Anterior cingulate cortex (tissue), 58 donors: ENCODE data around the gene PDE7B.
A peak's percentile ranks its signal among the peaks of the same experiment; 100 is the strongest.

Experiments used
- DNase-seq, 58 donors: peaks; one replicate each; lab custom pipeline; 2025; lab: John Stamatoyannopoulos, UW

PDE7B gene

DNA sequence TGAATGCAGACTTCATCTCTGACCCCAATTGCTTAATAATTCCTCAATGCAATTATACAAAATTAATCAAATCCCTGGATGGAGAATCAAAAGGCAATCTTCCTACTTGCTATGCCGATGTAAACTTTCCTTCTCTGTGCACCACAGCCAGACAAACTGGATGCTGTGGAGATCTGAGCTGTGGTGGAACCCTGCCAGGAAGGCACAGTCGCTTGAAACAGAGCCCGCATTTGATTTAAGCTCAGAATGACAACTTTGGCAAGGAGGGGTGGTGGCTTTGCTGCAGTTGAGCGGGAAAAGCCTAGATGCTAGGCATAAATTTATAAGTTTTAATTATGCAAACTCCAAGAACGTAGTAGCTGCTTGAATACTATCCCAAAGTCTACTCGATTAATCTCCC, 207.8 kb downstream of the PDE7B start:
- DNase-seq: peak in 35 of 58 donors; percentile 2 to 52 (median 21)

DNA sequence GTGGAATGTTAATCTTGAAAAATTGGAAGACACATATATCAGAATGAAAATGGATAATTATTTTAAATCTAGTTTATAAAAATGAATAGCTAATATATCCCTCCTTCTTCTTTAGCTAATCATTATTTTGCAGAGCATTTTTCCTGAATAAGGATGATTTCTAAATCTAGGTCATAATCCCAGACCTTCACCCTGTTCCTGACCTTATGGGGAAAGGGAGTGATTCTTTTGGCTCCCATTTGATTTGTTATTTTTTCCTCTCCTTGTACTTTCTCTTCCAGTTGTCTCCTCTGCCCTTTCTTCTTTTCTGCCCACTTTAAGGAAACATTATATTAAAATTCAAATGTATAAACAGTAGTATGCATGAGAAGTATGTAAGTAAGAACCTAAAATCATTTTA, 208.6 kb downstream of the PDE7B start:
- DNase-seq: no peak

DNA sequence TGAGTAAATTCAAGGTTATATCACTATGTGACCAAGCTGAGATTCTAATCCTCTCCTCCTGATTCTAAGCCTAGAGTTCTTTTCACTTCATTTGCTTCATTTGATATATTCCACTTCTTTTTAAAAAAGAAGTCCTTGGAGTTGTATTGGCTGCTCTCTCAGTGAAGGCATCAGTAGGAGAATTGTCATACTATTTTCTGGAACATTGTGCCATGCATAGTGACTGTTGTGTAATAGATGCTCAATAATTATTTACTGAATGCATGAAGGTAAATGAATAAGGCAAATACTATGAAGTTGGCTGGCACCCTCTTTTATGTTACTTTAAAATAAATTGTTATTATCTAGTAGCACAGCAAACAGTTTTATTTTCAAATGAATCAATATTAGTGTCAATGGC, 209.3 kb downstream of the PDE7B start:
- no peak for DNase-seq

DNA sequence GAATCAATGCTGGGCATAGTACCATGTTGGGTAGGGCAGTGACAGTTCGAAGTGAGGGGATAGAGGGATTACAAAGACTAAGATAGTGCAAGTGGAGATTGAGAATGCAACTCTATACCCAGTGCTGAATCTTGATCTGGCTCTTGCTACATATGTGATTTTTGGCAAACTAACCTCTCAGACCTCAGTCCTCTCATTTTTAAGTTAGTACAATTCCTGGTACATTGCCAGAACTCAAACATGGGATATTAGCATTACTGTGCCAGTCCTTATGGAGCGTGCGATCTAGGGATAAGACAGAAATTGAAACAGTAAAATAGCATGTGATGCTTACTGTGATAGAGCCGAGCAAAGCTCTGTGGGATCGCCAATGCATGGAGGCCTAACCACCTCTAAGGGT, 210.2 kb downstream of the PDE7B start:
- DNase-seq: no peak

DNA sequence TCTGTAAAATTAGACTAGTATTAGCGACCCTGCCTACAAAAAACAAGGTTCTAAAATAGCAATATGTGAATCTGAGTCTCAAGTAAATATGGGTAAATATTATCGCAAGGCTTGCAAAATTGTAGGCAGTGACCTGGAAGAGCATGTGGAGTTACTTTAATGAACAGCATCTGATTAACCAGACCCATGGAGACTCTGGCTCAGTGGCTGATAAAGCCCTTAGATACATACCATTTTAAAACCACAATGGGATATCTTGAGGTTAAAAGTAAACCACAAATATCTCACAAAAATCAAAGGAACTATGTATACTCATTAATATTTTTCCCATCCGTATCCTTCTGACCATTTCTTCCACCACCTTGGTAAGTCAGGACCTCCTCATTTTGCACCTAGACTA, 211.6 kb downstream of the PDE7B start:
- no peak for DNase-seq

DNA sequence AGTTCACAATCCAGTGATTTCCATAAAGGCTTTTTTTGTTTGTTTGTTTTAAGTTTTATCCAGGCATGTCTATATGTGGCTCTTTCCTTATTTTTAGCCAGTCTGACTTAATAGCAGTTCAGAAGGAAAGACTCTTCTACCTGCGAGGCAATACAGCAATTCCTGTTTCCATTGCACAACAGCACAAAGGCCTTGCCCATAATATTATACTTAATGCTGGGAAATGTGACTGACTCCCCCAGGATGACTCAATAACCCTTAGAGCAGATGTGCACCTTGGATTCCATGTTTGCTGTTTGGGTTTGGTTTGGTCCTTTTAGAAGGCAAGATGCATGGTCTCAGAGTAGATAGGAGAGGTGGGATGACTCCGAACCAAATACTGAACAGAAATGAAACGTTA, 214.5 kb downstream of the PDE7B start:
- DNase-seq: no peak

DNA sequence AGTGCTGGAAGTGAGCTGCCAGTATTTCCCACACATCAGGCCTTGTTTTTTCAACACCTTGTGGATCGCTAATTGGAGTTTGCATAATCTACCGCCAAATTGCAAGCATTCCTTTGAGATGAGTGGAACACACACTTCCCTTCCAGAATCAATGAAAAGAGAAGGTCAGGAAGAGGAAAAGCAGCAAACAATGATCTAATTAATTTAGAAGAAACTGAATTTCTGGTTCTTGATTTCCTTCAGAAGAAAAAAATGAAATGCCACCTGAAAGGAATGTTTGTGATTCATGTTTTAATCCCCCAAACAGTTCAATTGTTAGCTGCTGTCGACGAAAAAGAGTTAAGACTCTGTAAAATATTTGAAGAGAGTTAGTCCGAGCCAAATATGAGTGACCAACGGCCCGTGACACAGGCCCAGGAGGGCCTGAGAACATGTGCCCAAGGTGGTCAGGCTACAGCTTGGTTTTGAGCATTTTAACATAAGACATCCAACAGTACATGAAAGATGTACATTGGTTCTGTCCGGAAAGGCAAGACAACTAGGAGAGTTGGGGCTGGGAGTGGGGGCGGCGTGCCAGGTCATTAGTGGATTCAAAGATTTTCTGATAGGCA, 216.3 kb downstream of the PDE7B start:
- DNase-seq: no peak

DNA sequence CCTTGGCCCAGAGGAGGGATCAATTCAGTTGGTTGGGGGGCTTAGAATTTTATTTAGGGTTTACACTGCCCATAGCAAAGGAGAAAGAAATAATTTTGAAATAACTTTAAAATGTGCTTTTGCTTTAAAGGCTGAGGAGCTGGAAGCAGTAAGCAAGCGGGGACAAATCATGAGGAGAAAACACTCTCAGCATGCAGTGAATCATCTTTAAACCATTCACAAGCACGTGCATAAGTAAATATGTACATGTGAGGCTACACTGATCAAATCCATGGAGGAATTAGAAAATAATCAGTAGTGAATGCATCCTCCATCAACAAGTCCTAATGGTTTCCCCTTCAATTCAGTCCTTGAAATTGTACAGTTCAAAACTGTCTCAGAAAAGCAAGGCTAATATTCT, 217.6 kb downstream of the PDE7B start:
- no peak for DNase-seq

DNA sequence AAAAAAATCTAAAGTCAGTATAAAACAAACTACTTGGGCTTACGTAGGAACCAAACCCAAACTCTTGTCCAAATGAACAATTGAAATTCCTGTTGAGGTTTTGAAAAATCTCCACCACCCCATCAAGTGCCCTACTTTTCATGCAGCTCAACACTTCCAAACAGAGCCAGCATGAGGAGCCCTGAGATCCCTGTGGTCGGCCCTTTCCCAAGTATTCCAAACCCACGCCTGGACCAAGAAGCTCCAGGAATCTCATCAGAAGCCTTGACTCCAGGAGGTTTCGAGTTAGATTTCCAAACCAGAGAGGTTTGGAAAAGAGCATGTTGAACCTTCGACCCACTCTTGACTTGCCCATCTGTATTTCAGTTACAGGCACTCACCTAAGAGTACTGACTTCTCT, 219.3 kb downstream of the PDE7B start:
- no peak for DNase-seq

DNA sequence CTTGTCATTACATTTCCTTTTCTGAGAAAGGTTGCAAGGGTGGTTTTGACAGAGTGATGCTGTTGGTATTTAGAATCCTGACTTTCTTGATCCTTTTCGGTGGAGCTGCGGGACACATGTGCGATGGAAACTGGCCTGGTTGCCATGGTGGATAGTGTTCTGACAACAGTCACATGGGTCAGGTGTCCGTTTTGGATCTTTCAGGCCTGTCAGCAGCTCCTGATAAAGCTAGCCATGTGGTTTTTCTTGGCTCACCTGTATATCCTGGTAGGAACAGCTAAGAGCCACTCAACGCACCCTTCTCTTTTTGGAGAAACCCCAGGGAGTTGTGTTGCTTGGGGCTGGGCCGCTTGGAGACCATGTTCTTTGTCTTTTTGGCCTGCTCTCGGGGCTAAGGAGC, 221.2 kb downstream of the PDE7B start:
- DNase-seq: no peak

DNA sequence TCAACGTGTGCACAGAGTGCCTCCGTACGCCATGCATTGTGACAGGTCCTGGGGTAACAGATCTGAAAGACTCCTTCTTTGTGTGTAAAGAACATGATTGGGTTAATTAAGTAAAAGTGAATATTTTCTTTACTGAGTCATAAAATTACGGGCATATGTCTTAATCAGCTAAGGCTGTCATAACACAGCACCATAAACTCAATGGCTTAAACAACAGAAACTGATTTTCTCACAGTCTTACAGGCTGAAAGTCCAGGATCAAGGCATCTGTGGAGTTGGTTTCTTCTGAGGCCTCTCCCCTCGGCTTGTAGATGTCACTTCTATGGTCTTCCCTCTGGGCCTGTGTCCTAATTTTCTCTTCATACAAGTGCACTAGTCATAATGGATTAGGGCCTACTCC, 221.7 kb downstream of the PDE7B start:
- DNase-seq: no peak

DNA sequence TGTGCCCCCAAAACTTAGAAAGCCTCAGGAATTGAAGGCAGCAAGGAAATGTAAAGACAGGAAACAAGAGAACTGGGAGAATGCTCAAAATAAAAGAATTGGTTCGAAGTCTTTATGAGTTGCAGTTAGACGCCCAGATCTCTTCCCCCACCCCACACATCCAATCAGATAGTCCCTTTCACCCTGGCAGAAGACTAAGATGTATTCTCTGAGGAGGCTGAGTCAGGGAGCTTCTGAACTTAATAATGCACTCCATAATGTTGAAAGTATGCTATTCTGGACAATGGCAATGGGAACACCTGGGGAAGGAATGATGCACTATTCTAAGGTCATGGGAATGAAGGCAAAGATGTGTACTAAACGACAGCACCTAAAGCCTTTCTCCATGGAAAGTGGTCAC, 225.0 kb downstream of the PDE7B start:
- DNase-seq: no peak

DNA sequence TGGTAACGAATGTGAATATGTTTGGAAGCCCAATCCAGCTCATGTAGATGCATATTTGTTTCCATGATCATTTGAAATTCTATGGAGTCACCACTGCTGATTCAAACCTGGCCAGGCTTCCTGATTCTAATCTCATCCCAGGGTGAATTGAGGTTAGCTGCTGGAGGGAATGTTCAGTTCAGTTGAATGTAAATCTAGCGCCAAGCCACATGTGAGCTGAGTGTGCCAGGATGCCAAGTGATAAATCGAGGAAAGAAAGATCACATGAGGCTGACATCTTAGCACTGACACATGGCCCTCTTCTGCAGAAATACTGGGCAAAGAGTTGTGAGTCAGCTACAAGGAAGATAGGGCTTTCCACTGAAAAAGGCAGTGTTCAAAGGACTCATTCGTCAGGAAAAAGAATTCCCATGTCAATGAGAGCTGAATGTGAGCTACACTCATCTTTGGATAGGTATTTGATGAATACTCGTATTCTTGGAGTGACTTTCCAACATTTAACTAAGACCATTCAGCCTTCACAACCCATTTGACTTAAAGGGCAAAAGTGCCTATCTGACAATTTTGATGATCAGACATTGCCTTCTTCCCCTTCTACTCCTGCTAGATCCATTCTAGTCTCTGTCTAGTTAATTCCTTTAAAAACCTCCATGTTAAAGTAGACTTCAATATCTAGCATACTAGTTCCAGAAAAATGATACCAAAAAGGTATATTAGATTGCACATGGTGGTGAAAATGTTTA, 226.5 kb downstream of the PDE7B start:
- DNase-seq: no peak

DNA sequence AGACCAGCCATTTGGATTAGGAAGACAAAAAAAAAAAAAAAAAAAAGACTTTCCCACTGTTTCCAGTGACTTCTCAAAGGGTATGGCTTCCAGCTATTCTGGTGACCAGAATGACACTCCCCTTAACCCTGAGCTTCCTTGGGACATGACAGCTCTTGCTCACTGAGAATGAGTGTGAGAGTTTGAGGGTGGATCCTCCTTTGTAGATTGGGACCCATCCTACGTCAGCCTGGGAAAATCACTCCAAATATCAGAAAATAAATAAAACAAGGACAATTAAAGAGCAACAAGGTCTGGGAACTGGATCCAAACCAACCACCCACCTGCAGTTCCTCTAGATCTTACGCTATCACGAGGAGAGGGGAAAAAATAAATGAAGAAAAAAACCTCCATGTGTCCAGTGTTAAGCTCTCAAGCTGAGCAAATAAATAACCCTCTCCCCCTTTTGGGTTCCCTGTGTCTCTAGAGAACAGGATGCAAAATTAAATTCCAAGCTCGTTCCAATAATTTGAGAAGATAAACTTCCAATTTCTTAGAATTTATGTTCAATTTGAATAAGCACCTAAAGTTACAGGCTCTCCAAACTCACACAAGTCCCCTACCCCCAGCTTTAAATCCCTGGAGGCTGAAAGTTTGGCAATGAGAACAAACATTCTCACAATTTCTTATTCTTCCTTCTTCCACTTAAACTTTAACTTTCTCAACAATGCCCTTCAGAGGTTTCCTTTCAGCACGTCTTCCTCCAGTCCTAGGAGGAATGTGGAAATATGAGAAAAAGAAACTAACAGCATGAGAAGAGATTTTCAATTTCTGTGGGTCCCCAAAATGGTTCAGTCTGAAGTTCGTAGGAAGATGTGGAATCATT, 228.4 kb downstream of the PDE7B start:
- DNase-seq: no peak

DNA sequence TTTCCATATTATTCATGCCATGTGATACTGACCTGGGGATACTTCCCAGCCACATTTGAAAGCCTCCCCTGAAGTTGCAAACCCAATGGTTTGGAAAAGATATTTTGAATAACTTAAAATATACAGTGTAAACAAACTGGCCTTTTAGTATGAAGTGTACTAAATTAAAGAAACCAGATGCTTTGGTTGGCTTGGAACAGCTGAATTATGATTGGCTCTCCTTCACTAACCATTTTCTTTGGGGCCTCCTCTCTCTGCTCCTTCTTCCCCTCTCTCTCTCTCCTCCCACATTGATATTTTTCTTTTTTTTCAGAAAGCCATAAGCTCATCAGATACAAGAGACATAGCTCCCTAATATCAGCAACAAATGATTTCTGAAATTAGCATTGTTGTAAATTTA, 232.0 kb downstream of the PDE7B start:
- no peak for DNase-seq

DNA sequence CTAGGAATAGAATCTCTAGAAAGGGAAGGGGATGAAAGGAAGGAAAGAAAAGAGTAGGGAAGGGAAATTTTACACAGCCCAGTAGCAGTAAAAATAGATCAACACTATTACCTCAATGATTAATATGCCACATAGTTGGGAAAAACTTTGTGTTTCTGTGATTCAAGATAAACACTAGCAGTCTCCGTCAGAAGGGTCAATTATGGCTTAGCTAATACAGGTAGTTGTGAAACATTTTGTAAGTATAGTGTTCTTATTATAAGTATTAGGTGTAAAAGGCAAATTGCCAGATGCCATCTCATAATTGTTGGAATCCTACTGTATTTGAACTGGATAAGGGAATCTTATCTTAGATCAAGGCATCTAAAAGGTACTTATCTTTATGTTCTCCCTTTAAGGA, 232.9 kb downstream of the PDE7B start:
- no peak for DNase-seq

DNA sequence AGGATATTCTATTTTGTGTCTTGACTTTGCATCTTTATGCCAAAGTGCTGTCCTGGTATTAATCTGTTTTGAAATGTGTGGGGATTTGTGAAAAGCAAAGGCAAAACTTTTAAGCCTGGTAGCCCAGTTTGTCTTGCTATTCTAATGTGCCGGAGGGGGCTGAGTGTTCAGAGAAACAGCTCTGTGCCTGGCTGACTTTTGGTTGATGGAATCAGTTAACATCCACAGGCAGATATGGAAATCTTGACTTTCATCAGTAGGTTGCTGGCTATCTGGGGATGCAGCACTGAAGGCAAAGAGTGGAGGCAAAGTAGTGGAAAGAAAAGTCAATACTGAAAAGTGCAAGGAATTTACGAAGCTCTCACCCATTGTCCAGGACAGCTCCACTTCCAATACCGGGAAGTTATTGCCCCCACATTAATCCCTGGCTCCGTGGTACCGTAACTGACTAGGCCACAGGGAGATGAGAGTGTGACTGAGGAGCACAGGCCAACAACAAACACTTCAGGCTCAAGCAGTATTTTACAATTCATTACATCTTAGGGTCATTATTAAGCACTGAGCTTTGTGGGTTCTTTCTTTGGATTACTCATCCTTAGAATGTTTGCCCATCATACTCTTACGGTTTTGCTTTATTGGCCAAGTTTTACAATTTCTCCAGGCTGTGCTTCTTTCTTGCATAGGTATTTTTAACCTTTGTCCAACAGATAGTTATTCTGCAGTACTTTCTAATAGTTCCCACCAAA, 234.0 kb downstream of the PDE7B start:
- no peak for DNase-seq

DNA sequence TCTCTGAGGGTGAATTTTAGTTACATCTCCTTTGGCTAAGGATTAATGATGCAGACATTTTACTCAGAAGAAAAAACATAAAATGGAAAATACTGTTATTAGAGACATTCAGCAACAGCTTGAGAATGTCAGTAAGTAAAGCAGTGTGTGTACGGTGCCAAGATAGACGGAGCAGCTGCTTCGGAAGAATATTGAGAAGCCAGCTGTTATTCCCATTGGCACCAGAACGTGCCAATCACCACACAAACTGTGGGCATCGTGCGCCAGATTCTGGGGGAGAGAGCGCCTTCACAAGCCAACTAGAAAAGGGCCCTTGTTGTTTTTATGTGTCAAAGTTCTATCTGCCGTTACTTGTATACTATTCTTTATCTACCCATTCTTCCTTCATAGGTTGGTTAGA, 235.2 kb downstream of the PDE7B start:
- DNase-seq: peak in 36 of 58 donors; percentile 3 to 50 (median 17)

DNA sequence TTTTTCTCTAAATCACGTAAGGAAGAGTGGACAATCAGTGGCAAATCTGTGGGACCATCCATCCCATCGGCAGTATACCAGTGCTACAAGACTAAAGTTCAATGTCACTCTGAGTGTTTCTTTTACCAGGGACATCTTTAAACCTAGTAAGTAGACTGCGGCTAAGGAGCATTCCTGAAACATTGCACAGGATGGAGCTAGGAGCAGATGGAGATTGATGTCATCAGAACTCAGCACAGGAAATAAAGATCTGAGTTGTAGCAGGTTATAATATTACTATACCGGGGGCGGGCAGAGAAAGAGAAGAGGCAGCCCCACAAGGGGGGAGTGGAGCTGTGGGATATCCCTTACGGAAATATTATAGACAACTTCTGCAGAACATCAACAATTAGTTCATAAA, 236.5 kb downstream of the PDE7B start:
- no peak for DNase-seq

DNA sequence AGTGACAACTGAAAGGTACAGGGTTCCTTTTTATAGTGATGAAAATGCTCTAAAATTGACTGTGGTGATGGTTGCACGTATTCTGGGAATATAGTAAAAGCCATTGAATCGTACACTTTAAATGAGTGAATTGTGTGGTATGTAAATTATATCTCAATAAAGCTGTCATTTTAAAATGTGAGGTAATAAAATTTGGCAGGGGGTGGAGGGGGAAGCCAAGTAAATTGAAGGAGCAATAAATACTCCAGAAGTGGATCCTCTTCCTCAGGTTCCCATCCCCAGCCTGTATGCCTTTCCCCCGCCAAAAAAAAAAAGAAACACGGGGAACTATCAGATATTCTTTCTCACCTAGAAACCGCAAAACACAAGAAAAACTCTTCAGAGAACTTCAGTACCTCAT, 237.2 kb downstream of the PDE7B start:
- DNase-seq: no peak

DNA sequence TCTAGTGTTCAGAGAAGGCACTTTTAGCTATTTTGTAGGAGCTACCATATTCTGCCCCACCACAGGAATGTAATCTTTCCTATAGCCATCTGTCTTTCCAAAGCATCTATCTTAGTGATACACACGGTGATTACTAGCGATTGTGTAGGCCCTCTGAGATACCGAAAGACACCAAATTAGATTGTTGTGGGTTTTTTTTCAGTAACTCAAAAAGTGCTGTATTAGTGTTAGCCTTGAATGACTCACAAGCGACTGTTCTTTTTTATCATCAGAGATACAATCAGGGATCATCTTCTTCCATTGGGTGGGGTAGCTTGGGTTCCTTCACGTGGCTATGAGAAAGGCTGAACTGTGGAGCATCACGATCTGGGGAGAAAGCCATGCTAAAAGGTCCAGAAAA, 238.4 kb downstream of the PDE7B start:
- no peak for DNase-seq
